Type B pancreatic cell (in vitro differentiated cells): ENCODE data around the gene ZNF335. TPM values are rescaled to one million over a fixed set of nuclear protein-coding genes. Genes with fewer than 3 reads are reported as not detected.

ENCODE experiments used
- DNase-seq: peaks from one replicate; pipeline ENCODE4 v3.0.0; 2021; ENCODE audit warnings: mixed read lengths; ENCODE audit not compliant: unreplicated experiment; ENCODE audit errors: extremely low spot score
- H3K27ac Mint-ChIP-seq: 2 replicates; pipeline ENCODE4 v1.8.0; 2021; ENCODE audit warnings: mild to moderate bottlenecking, mixed read lengths
- H3K27me3 Mint-ChIP-seq: 2 replicates; pipeline ENCODE4 v1.8.0; 2021; ENCODE audit warnings: mixed read lengths
- H3K36me3 Mint-ChIP-seq: 2 replicates; pipeline ENCODE4 v1.8.0; 2021; ENCODE audit warnings: mixed read lengths
- H3K4me1 Mint-ChIP-seq: one replicate; pipeline ENCODE4 v1.8.0; 2021; ENCODE audit warnings: mixed read lengths; ENCODE audit not compliant: unreplicated experiment
- H3K4me3 Mint-ChIP-seq: 2 replicates; pipeline ENCODE4 v1.8.0; 2021; ENCODE audit warnings: mild to moderate bottlenecking, mixed read lengths
- H3K9me3 Mint-ChIP-seq: 2 replicates; pipeline ENCODE4 v1.8.0; 2021; ENCODE audit warnings: mixed read lengths
- total RNA-seq: library from RNA; stranded (reverse); gene quantifications from 2 replicates; pipeline ENCODE4 v1.2.1, GENCODE V29; 2021; ENCODE audit warnings: low replicate concordance
- TF ChIP-seq, protein P1 (sequence below): fragments of 200-600 bp; sonication (generic); conservative IDR thresholded peaks from 2 replicates; pipeline ENCODE4 v1.5.0; 2021; ENCODE audit warnings: antibody characterized with exemption, mild to moderate bottlenecking

Gene ZNF335
- total RNA-seq, 1 donor from 2014 or later = 19.9 TPM

DNA sequence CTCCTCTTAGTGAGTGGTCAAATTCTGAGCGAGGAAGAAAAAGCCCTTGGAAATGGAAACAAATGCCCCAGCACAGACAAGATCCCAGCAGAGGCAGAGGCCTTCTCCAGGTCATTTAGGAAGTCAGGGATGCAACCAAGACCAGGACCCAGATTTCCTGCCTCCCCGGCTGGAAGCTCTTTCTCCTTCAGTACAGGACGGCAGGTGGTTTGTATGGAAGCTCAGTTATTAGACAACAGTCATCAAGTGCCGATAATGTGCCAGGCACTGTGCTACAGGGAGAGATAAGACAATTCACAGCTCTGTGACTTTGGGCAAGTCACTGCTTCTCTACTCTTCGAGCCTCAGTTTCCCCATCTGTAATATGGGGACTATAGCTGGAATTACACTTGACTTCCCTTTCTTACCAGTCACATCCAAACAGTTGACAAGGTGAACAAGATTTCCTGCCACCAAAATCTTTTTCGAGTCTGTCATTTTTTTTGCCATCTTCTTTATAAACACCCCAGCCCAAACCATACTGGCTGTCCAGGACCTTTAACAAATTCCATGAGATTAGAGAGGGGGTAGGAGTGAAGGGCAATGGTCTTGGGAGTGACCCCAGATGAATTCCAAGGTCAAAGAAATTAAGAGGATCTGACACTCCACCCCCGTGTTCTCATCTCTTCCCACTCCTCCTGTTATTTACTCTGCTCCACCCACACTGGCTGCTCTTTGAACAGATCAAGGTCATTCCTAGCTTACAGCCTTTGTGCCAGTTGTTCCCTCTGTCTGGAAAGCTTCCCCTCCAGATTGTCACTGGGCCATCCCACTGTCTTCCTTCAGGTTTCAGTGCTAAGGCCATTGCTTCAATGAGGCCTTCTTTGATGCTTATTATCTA is 42.8 kb upstream of the ZNF335 start:
- H3K27me3 Mint-ChIP-seq = peaks cover 78% of the 10 kb centered on the region
- H3K27ac Mint-ChIP-seq = no peak overlapping the region
- no peaks in the 10 kb centered on the region for H3K36me3 Mint-ChIP-seq
- no peaks in the 10 kb centered on the region for H3K9me3 Mint-ChIP-seq
- no peaks in the 10 kb centered on the region for H3K4me1 Mint-ChIP-seq
- no peak for DNase-seq
- TF ChIP-seq, protein P1, sequence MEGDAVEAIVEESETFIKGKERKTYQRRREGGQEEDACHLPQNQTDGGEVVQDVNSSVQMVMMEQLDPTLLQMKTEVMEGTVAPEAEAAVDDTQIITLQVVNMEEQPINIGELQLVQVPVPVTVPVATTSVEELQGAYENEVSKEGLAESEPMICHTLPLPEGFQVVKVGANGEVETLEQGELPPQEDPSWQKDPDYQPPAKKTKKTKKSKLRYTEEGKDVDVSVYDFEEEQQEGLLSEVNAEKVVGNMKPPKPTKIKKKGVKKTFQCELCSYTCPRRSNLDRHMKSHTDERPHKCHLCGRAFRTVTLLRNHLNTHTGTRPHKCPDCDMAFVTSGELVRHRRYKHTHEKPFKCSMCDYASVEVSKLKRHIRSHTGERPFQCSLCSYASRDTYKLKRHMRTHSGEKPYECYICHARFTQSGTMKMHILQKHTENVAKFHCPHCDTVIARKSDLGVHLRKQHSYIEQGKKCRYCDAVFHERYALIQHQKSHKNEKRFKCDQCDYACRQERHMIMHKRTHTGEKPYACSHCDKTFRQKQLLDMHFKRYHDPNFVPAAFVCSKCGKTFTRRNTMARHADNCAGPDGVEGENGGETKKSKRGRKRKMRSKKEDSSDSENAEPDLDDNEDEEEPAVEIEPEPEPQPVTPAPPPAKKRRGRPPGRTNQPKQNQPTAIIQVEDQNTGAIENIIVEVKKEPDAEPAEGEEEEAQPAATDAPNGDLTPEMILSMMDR = no peak
- peak overlapping the region; percentile 41 for H3K4me3 Mint-ChIP-seq

- H3K27ac Mint-ChIP-seq = no peak overlapping the region
- peak overlapping the region; percentile 41 for H3K4me3 Mint-ChIP-seq
- H3K4me1 Mint-ChIP-seq = no peaks in the 10 kb centered on the region
- TF ChIP-seq, protein P1 = peak; percentile 79
- DNase-seq = no peak
- H3K27me3 Mint-ChIP-seq = peaks cover 84% of the 10 kb centered on the region
- no peaks in the 10 kb centered on the region for H3K9me3 Mint-ChIP-seq
- no peaks in the 10 kb centered on the region for H3K36me3 Mint-ChIP-seq
Observed at GRCh38 chr20:46013829-46014516, 42.0 kb upstream of the ZNF335 start.

GRCh38 chr20:46013322-46013828 is 41.4 kb upstream of the ZNF335 start:
- Mint-ChIP-seq H3K36me3 (no peaks in the 10 kb centered on the region), H3K27me3 (peaks cover 81% of the 10 kb centered on the region), H3K9me3 (no peaks in the 10 kb centered on the region)

DNA sequence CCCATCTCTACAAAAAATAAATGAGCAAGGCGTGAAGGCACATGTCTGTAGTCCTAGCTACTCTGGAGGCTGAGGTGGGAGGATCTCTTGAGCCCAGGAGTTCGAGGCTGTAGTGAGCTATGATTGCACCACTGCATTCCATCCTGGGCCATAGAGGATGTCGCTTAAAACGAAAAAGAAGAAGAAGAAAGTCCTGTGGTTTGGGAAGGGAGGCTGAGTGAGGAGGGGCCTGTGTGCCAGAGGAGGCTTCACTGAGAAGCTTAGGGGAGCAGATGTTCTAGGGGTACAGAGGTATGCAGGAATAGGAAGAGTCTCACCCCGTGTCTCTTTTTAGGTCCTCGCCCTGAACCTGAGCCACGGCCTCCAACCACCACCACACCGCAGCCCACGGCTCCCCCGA is 40.9 kb upstream of the ZNF335 start:
- Mint-ChIP-seq H3K4me1 (no peaks in the 10 kb centered on the region), H3K4me3 (no peak overlapping the region), H3K9me3 (no peaks in the 10 kb centered on the region), H3K27ac (no peak overlapping the region), H3K36me3 (no peaks in the 10 kb centered on the region), H3K27me3 (peaks cover 80% of the 10 kb centered on the region)
- TF ChIP-seq, protein P1 = no peak
- no peak for DNase-seq

More at GRCh38 chr20:46013322-46013828, 41.4 kb upstream of the ZNF335 start:
- TF ChIP-seq, protein P1 = no peak
- Mint-ChIP-seq H3K27ac (no peak overlapping the region), H3K4me1 (no peaks in the 10 kb centered on the region), H3K4me3 (no peak overlapping the region)
- DNase-seq = no peak

DNA sequence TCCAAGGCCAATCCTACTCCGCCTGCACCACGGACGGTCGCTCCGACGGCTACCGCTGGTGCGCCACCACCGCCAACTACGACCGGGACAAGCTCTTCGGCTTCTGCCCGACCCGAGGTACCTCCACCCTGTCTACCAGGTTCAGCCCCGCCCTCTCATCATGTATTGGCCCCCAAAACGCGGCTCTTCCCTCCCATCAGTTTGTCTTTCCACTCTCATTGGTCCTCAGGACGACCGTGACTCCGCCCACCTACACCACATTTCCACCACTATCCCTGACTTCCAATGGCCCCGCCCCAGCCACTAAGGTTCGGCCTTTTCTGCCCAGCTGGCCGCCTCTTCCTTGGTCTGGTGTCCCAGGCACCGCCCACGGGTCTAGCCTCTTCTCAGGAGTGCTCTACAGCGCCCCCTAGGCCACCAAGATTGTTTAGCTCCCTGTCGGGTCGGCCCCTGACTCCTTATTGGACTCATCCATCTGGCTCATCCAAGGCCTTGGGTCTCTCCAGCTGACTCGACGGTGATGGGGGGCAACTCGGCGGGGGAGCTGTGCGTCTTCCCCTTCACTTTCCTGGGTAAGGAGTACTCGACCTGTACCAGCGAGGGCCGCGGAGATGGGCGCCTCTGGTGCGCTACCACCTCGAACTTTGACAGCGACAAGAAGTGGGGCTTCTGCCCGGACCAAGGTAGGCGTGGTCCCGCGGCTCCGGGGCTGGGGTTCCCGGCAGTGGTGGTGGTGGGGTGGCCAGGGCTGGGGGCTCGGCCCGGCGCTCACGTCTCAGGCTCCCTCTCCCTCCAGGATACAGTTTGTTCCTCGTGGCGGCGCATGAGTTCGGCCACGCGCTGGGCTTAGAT is 39.9 kb upstream of the ZNF335 start:
- H3K4me3 Mint-ChIP-seq = no peak overlapping the region
- H3K27ac Mint-ChIP-seq = no peak overlapping the region
- H3K4me1 Mint-ChIP-seq = no peaks in the 10 kb centered on the region
- peaks cover 78% of the 10 kb centered on the region for H3K27me3 Mint-ChIP-seq
- TF ChIP-seq, protein P1 = no peak
- H3K36me3 Mint-ChIP-seq = no peaks in the 10 kb centered on the region
- H3K9me3 Mint-ChIP-seq = no peaks in the 10 kb centered on the region
- no peak for DNase-seq
